HTR-8/SVneo (cell line): Measurements from ENCODE around the gene USH1C.

Source experiments
- DNase-seq: peaks from one replicate; pipeline ENCODE4 v3.0.0; 2011; ENCODE audit warnings: low spot score, mixed read lengths; ENCODE audit not compliant: insufficient read length
- FAIRE-seq: peaks from 2 replicates; lab custom pipeline; 2011; peaks lifted over from hg19 to GRCh38; lab: Jason Lieb, UNC

Gene USH1C

GRCh38 chr11:17510507-17511206 is 33.6 kb downstream of the USH1C start:
- DNase-seq (no peak), FAIRE-seq (no peak)

- DNase-seq (no peak), FAIRE-seq (no peak)
Measured at GRCh38 chr11:17508791-17509190, 35.4 kb downstream of the USH1C start.

DNA sequence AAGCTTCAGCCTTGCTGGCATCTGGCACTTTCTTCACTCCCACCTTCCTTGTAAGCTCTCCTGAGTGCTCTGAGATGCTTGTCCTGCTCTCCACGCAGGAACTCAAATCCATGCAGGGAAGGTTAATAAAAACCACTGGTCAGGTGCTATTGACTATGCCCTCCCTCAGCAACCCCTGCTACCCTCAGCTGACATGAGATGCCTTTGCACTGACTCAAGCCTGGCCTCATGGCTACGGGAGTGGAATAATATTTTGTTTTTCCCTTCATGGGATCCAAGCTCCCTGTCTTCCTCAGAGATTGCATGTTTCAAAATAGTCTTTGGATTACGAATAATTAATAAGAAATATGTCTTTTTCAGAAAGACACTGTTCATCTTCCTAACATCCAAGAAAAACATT is 35.9 kb downstream of the USH1C start:
- peak; percentile 22 for DNase-seq

DNA sequence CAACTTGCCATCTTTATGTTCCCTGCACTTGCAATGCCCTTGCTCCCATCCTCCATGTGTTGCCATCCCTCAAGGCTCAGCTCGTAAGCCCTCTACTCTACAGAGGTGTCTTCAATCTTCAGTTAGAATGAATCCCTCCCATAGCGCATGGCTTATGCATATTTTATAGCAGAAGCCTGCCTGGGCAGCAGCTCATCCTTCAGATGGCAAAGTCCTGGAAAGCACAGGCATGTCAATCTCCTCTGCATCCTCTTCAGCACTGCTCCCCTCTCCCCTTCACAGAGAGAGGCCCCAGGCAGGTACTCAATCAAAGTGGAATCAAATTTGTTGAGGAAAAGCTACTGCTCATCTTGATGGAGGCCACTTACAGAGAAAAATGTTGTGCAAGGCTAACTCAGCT is 36.4 kb downstream of the USH1C start:
- DNase-seq (no peak), FAIRE-seq (peak; percentile 33)

More for the DNA sequence above, 35.9 kb downstream of the USH1C start:
- FAIRE-seq, result no peak

GRCh38 chr11:17506942-17507341 is 37.3 kb downstream of the USH1C start:
- DNase-seq (no peak), FAIRE-seq (no peak)

DNA sequence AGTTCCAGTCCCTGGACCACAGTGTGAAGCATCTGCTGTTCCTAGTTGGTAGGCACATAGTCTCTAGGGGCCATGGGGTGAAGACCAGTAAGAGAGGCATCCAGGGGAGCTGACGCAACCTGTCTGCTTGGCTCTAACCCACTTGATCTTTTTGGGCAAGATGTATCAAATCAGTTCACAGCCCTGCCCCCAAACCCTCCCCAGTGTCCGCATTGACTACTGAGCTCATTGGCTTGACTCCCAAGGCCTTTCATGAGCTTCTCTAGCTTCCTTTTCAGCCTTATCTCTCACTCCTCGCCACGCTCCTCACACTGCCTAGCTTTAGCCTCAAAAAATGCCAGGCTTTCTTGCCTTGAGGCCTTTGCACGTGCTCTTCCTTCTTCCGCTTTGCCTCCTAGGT is 37.9 kb downstream of the USH1C start:
- FAIRE-seq (no peak), DNase-seq (no peak)

DNA sequence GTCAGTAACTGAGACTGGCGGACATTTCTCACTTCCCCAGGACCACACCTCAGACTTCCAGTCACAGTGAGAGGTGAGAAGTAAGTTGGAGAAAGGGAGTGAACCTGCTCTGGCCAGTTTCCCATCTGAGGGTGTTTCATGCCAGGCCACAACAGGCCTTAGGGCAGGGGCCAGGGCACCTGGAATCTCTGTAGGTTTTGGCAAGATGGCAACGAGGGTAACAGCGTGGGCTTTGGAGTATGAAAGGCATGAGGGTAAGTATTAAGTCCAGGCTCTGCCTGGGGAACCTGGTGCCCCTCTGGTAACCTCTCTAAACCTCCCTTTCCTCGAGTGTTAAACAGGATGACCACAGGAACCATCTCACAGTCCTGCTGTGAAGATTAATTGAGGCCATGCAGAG is 39.1 kb downstream of the USH1C start:
- no peak for FAIRE-seq

DNA sequence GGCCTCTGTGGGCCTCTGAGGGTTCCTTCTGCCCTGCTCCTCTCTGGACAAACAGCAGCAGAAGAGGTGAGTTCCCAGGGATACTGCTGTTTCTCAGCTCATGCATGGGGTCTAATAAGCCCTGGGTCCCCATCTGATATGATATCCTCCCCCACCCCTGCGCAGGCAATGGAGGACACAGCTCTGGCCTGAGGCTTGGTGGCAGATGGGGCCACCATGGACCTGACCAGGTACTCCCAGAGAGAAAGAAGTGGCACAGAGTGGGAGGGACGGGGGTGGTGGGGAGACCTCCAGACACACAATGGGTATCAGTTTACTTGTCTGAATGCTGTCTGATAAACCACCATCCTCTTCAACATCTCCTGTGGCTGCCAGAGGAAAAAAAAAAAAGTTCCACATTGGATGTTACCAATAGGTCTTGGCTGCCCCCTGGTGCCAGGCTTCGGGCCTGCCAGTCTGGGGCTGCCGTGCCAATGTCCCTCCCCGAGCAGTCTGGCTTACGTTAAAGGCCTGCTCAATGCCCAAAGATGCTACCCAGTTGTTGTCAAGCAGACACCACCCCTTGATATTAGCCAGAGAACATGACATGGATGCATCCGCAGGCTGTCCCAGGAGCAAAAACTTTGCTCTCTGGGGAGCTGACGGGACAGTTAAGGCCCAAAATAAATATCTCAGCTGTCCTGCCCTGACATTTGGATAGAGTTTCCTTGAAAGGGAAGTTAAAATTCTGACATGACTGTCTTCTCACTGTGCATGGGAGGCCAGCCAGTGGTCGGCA is 39.7 kb downstream of the USH1C start:
- FAIRE-seq, result peak; percentile 81

More for the DNA sequence above, 39.1 kb downstream of the USH1C start:
- DNase-seq, result no peak

DNA sequence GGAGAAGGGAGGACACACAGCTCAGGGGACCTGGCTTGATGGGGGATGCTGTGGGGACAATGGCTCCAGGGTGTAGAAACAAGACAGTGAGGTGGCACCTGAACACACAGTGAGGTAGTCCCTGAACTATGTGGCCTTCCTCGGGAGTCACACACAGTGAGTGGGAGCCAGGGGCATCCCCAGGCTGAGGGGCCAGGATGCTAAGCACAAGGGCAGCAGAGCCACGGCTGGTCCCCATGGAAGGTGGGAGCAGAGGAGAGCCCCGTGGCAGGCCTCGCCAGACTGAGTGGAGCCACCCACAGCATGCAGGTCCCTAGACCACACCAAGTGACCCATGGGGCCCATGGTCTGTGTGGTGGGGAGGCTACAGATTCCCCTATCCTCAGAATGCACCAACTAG is 41.6 kb downstream of the USH1C start:
- DNase-seq (no peak), FAIRE-seq (no peak)

More for the DNA sequence above, 39.7 kb downstream of the USH1C start:
- DNase-seq, result peak; percentile 75

DNA sequence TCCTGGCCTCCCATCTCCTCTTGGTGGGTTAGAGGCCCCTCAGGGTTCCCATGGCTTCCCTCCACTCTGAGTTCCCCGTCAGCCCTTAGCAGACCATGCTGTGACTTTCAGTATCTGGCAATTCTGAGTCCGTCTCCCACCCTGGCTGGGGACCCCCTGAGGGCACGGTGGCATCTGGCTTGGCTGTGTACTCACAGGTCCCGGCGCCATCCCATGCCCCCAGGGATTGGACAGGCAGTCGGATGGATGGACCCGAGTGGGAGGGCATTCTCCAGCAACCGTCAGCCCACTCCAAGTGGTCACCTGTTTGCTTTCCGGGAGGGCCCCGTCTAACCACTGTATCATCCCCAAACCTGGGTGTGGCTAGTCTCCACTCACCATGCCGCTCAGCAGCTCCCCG is 43.5 kb downstream of the USH1C start:
- no peak for DNase-seq
- FAIRE-seq, result no peak

GRCh38 chr11:17498475-17498874 is 45.7 kb downstream of the USH1C start:
- FAIRE-seq, result no peak
- no peak for DNase-seq

DNA sequence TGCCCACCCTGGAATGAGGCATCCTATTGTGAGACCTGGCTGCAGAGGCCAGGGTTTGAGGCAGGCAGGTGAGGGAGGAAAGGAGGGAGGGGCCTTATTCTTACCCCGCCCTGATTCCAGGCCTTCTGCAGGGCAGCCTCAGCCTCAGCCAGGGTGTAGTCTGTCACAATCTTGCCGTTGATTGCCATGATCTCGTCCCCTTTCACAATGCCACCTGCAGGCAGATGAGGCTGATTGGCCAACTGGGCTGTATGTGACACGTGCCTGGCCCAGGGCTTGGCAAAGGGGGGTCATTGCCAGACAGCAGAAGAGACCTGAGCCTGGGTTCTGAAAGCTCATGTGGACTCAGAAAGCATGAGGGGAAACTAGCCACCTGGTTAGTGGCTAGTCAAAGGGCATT is 46.2 kb downstream of the USH1C start:
- FAIRE-seq (no peak), DNase-seq (no peak)

DNA sequence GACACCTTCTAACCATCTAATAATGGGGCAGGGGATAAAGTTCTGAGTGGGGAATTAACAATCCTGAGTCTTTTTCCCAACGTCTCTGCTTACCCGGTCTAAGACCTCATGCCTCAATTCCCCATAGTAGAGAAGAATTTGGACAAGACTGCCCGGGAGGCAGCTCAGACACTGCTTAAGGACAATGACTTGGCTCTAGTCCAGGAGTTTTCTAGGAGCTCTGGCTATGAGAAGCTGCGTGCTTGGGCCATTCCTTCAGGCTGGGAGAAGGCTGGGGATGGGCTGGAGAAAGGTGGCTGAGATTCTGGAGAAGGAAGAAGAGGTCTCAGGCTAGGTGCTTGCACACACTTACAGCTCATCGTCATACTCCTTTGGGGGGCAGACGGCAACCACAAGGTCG is 47.8 kb downstream of the USH1C start:
- DNase-seq, result no peak
- FAIRE-seq, result no peak

- no peak for FAIRE-seq
Measured at GRCh38 chr11:17494019-17494418, 50.2 kb downstream of the USH1C start.

GRCh38 chr11:17490938-17491337 is 53.3 kb downstream of the USH1C start:
- DNase-seq (no peak), FAIRE-seq (no peak)

More at GRCh38 chr11:17494019-17494418, 50.2 kb downstream of the USH1C start:
- DNase-seq, result no peak

GRCh38 chr11:17490232-17490631 is 54.0 kb downstream of the USH1C start:
- DNase-seq (no peak), FAIRE-seq (no peak)

DNA sequence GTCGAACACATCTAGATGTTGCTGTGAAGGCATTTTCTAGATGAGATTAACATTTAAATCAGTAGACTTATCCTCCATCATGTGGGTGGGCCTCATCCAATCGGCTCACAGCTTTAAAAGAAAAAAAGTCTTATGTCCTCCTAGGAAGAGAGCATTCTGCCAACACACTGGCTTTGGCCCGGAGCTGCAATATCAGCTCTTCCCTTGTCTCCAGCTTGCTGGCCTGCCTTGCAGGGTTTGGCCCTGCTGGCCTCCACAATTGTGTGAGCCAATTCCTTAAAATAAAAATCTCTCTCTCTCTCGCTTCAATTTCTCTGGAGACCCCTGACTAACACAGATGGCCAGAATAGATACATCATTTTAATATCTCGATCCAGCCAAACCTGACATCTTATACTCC is 54.5 kb downstream of the USH1C start:
- FAIRE-seq (no peak), DNase-seq (no peak)

- FAIRE-seq (no peak), DNase-seq (no peak)
Measured at GRCh38 chr11:17488563-17488962, 55.7 kb downstream of the USH1C start.

DNA sequence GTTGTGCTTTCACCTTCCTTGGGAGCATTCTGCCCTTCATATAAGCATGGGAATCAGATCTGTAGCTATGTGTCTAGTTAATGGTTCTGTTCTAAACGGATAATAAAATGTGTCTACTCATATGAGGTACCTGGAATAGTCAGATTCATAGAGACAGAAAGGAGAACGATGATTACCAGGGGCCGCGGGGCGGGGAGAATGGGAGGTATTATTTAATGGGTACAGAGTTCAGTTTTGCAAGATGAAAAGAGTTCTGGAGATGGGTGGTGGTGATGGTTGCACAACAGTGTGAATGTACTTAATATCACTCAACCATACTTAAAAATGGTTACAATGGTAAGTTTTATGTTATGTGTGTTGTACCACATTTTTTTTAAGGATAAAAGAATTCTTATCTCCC is 57.6 kb downstream of the USH1C start:
- FAIRE-seq (no peak), DNase-seq (no peak)

GRCh38 chr11:17483505-17483904 is 60.7 kb downstream of the USH1C start:
- DNase-seq (no peak), FAIRE-seq (no peak)

DNA sequence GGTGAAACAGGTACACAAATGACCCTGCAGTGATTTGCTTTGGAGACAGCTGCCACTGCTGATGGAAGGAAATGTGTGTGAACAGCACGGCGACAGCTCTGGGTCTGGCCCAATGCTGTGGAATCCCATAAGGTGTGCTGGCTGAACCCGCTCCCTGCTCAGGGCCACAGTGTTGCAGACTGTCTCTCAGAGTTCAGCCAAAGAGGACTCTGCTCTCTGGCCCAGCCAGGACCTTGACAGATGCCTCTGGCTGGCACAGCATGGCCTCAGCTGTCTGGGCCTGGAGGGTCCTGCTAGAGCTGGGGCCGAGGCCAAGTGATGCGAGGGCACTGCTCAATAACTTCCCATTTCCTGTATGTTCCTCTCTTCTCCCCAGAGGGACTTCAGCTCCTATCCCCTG is 62.3 kb downstream of the USH1C start:
- no peak for FAIRE-seq
- no peak for DNase-seq
